Gastroesophageal sphincter (tissue), 4 donors: ENCODE data around the gene OR4D2. TPM values are rescaled to one million over a fixed set of nuclear protein-coding genes. Genes with fewer than 3 reads are reported as not detected.

Experiments used
- ATAC-seq: fragments of 150-250 bp; one replicate; pipeline ENCODE4 v1.9.1; 2016; ENCODE audit warnings: mild to moderate bottlenecking, moderate library complexity
- H3K27ac ChIP-seq, 4 donors: fragments of 200-600 bp; sonication (generic) in 3 of 4; 1 replicate in 3 of 4; 2 replicates in 1 of 4; pipeline ENCODE4 v1.5.1; 2016 to 2019
- H3K27me3 ChIP-seq: fragments of 200-600 bp; sonication (generic); one replicate; pipeline ENCODE4 v1.5.1; 2019
- H3K36me3 ChIP-seq, 2 donors: fragments of 200-600 bp; sonication (generic); one replicate each; pipeline ENCODE4 v1.5.1; 2019; ENCODE audit warnings: control low read depth in 1 of 2
- H3K4me1 ChIP-seq, 3 donors: fragments of 200-600 bp; sonication (generic); 1 replicate in 2 of 3; 2 replicates in 1 of 3; pipeline ENCODE4 v1.5.1; 2016 to 2019; ENCODE audit warnings: control low read depth in 2 of 3
- H3K4me3 ChIP-seq, 2 donors: fragments of 200-600 bp; sonication (generic); one replicate each; pipeline ENCODE4 v1.5.1; 2019; ENCODE audit warnings: mild to moderate bottlenecking in 1 of 2, moderate library complexity in 1 of 2
- H3K9me3 ChIP-seq, 3 donors: fragments of 200-600 bp; sonication (generic); one replicate each; pipeline ENCODE4 v1.5.1; 2017 to 2019; ENCODE audit warnings: control low read depth in 2 of 3
- EP300 ChIP-seq: sonication (generic); formaldehyde crosslinking; IDR thresholded peaks from one replicate; pipeline ENCODE4 v1.6.1; 2017; ENCODE audit warnings: antibody characterized with exemption, mild to moderate bottlenecking
- POLR2A ChIP-seq, 2 donors: fragments of 450-650 bp; IDR thresholded peaks; one replicate each; pipeline ENCODE4 v1.6.1; 2017; ENCODE audit warnings: antibody characterized with exemption in 2 of 2, mild to moderate bottlenecking in 2 of 2, moderate library complexity in 1 of 2
- POLR2AphosphoS5 ChIP-seq: sonication (generic); formaldehyde crosslinking; IDR thresholded peaks from one replicate; pipeline ENCODE4 v1.6.1; 2017; ENCODE audit warnings: antibody characterized with exemption
- WGBS, 2 donors: methylation state at CpG; one replicate each; pipeline ENCODE4 v1.1.5; 2018; ENCODE audit warnings: low coverage in 1 of 2; 5-methylcytosine and 5-hydroxymethylcytosine counted together
- total RNA-seq, 4 donors: library from RNA; depleted of rRNA; stranded (reverse); fragments of >200 nt; gene quantifications; one replicate each; pipeline ENCODE4 v1.1.0, GENCODE V29; 2016
- TF ChIP-seq, protein P1 (sequence below), 4 experiments: fragments of 200-600 bp in 2 of 4; fragments of 450-650 bp in 2 of 4; sonication (generic) in 1 of 4; IDR thresholded peaks; one replicate each; pipeline ENCODE4 v1.5.1; 2017 to 2019; ENCODE audit warnings: antibody characterized with exemption in 4 of 4, mild to moderate bottlenecking in 2 of 4, moderate library complexity in 2 of 4

The OR4D2 gene
- total RNA-seq, 4 donors from 2014 or later: not detected

DNA sequence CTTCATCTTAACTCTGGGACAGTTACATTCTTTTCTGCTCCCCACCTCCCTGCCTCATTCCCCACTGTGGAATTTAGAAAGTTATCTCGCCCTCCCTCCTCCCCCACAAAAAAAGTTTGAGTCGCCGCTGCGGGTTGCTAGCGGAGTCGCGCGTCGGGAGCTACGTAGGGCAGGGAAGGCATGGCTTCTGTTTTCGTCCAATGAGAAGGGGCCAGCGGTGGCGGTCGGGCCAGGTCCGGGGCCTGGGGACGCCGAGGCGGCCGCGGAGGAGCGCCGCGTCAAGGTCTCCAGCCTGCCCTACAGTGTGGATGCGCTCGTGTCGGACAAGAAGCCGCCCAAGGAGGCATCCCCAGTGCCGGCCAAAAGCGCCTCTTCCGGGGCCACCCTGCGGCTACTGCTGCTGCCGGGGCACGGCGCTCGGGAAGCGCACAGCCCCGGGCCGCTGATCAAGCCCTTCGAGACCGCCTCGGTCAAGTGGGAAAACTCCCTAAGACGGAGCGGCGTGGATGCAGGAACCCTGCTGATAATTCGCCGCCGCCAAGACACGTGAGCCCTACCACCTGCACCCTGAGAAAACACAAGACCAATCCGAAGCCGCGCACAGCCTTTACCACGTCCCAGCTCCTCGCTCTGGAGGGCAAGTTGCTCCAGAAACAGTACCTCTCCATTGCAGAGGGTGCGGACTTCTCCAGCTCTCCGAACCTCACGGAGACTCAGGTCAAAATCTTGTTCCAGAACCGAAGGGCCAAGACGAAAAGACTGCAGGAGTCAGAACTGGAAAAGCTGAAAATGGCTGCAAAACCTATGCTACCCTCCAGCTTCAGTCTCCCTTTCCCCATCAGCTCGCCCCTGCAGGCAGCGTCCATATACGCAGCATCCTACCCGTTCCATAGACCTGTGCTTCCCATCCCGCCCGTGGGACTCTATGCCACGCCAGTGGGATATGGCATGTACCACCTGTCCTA, 9.7 kb upstream of the OR4D2 start:
- Histone ChIP-seq H3K36me3 (no peaks in the 10 kb centered on the region), H3K4me3 (peak overlapping the region; percentile 11 to 49), H3K4me1 (peaks cover 0 to 13% (median 0%) of the 10 kb centered on the region in 3 donors), H3K27ac (peak overlapping the region in 1 of 4 donors; percentile 50), H3K9me3 (no peaks in the 10 kb centered on the region), H3K27me3 (peaks cover 87% of the 10 kb centered on the region)
- whole genome bisulfite sequencing, 2 donors: 0% methylated on average over 5 to 19 of the region's 65 CpGs
- peak; percentile 69 for ATAC-seq
- TF ChIP-seq, protein P1, sequence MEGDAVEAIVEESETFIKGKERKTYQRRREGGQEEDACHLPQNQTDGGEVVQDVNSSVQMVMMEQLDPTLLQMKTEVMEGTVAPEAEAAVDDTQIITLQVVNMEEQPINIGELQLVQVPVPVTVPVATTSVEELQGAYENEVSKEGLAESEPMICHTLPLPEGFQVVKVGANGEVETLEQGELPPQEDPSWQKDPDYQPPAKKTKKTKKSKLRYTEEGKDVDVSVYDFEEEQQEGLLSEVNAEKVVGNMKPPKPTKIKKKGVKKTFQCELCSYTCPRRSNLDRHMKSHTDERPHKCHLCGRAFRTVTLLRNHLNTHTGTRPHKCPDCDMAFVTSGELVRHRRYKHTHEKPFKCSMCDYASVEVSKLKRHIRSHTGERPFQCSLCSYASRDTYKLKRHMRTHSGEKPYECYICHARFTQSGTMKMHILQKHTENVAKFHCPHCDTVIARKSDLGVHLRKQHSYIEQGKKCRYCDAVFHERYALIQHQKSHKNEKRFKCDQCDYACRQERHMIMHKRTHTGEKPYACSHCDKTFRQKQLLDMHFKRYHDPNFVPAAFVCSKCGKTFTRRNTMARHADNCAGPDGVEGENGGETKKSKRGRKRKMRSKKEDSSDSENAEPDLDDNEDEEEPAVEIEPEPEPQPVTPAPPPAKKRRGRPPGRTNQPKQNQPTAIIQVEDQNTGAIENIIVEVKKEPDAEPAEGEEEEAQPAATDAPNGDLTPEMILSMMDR (IDR thresholded peaks at IDR 0.05): no peak
- TF ChIP-seq POLR2AphosphoS5 (no peak), EP300 (no peak), POLR2A (IDR thresholded peaks at IDR 0.05) (no peak)

DNA sequence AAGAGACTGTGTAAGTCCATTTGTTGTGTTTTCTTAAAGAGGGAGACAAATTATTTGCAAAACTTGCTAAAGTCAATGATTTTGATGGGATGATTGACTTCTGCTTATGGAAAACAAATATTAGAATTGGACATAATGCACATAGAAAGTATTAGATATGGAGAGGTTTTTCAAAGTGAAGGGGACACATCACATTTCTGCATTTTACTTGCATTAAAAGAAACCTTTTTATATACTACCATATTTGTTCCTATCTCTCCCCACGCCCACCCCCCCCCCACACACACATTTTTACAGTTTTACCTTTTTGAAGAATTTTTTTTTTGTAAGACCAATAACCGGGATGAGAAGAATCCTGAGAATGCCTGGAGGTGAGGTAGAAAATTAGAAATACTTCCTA, 8.6 kb upstream of the OR4D2 start:
- WGBS, 2 donors: 79 to 83% methylated on average over 1 of the region's 2 CpGs
- no peak for TF ChIP-seq POLR2AphosphoS5
- TF ChIP-seq EP300: no peak
- TF ChIP-seq, protein P1 (IDR thresholded peaks at IDR 0.05): no peak
- no peak for TF ChIP-seq POLR2A (IDR thresholded peaks at IDR 0.05)
- peaks cover 84% of the 10 kb centered on the region for H3K27me3 ChIP-seq

DNA sequence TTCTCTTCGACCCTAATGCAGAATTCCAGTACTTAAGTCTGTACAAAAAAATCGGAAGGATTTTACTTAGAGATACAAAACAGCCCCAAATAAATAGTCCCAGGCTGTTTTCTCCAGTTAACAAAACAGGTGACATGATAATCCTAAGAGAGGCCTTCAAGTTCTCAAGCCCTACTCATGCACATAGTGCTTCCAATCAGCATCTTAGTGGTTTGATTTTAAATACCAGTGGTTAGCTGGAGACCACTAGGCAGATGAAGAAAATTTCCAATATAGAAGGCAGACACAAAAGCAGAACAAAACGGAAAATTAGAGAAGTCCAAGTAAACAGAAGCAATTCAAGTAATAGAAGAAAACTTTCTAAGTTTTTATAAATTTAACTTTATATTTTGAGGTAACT, 5.2 kb upstream of the OR4D2 start:
- TF ChIP-seq POLR2AphosphoS5: no peak
- TF ChIP-seq EP300: no peak
- no peak for TF ChIP-seq POLR2A (IDR thresholded peaks at IDR 0.05)
- TF ChIP-seq, protein P1 (IDR thresholded peaks at IDR 0.05): no peak
- 82 to 85% methylated on average over 3 of the region's 3 CpGs for WGBS, 2 donors
- H3K4me1 ChIP-seq: peaks cover 0 to 13% (median 0%) of the 10 kb centered on the region in 3 donors
- no peaks in the 10 kb centered on the region for H3K36me3 ChIP-seq
- ATAC-seq: no peak
- no peak overlapping the region for H3K27ac ChIP-seq
- H3K4me3 ChIP-seq: no peak overlapping the region
- H3K27me3 ChIP-seq: peaks cover 85% of the 10 kb centered on the region
- H3K9me3 ChIP-seq: peaks cover 0 to 8% (median 0%) of the 10 kb centered on the region in 3 donors

More for the DNA sequence above, 8.6 kb upstream of the OR4D2 start:
- ATAC-seq: no peak
- H3K4me1 ChIP-seq: peaks cover 0 to 13% (median 0%) of the 10 kb centered on the region in 3 donors
- H3K27ac ChIP-seq: no peak overlapping the region
- H3K36me3 ChIP-seq: no peaks in the 10 kb centered on the region
- no peak overlapping the region for H3K4me3 ChIP-seq
- H3K9me3 ChIP-seq: peaks cover 0 to 7% (median 0%) of the 10 kb centered on the region in 3 donors

DNA sequence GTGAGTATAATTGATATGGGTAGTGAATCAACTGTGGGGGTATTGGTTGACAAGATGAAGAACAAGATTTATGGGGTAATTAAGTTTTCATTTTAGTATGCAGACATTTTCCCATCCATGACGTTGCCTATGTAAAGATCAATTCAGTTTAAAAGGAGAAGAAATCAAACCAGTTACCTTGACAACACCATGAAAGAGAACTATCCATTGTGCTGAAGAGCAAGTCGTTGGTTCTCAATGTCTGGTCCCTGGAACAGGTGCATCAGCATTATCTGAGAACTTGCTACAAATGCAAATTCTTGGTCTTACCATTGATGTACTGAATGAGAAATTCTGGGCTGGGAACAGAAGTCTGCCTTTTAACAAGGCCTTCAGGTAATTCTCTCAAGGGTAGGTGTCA, 801 bp upstream of the OR4D2 start:
- H3K4me3 ChIP-seq: no peak overlapping the region
- H3K4me1 ChIP-seq: no peaks in the 10 kb centered on the region
- peaks cover 0 to 8% (median 0%) of the 10 kb centered on the region in 3 donors for H3K9me3 ChIP-seq
- no peak for ATAC-seq
- no peak overlapping the region for H3K27ac ChIP-seq
- WGBS, 2 donors: 11 to 33% methylated on average over 2 of the region's 2 CpGs
- H3K27me3 ChIP-seq: peaks cover 79% of the 10 kb centered on the region
- H3K36me3 ChIP-seq: no peaks in the 10 kb centered on the region
- TF ChIP-seq POLR2AphosphoS5 (no peak), EP300 (no peak), POLR2A (IDR thresholded peaks at IDR 0.05) (no peak)
- TF ChIP-seq, protein P1 (IDR thresholded peaks at IDR 0.05): no peak
